Panc1 (cell line): ENCODE results near the gene TPRX2. TPM values are rescaled to one million over a fixed set of nuclear protein-coding genes. Genes with fewer than 3 reads are reported as not detected.

Source experiments
- total RNA-seq: library from RNA; stranded (reverse); gene quantifications from one replicate; pipeline ENCODE4 v1.2.1, GENCODE V29; 2021; ENCODE audit not compliant: unreplicated experiment

The TPRX2 gene
- total RNA-seq, 1 experiment from 2014 or later: not detected

Other genes starting within 250 kb of the TPRX2 start
- gene EHD2, start 145.8 kb upstream of the TPRX2 start, total RNA-seq: 41.8 TPM
- gene NOP53, start 113.7 kb upstream of the TPRX2 start, total RNA-seq: 64.3 TPM
- 62.0 TPM for gene SELENOW, start 80.5 kb upstream of the TPRX2 start, total RNA-seq
- gene TPRX1, start 54.7 kb upstream of the TPRX2 start, total RNA-seq: not detected
- not detected for gene CRX, start 37.3 kb upstream of the TPRX2 start, total RNA-seq
- 0.18 TPM for gene SULT2A1, start 27.1 kb downstream of the TPRX2 start, total RNA-seq
- not detected for gene BSPH1, start 132.9 kb downstream of the TPRX2 start, total RNA-seq
- gene ELSPBP1, start 135.4 kb downstream of the TPRX2 start, total RNA-seq: not detected
- gene CABP5, start 184.8 kb downstream of the TPRX2 start, total RNA-seq: not detected